ENCODE measurements around the gene TMEM63A.

TMEM63A gene

DNA sequence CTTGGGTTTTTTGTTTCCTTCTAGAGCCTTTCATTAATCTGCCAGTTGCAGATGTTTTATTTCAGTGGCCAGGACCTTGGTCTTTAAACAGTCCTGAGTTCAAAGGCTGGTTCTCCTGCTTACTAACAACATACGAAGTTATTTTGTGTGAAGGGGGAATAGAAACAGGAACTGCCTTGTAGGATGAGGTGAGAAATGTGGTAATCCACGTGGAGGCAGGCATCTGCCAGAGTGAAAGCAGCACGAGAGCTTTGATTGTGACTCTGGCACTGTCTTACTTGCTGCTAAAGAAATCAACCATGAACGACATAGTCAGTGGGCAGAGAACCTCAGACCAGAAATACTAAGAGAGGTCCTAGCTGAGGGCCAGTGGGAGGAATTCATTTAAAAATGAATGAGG, 30.4 kb downstream of the TMEM63A start:
- no peak overlapping the region for H3K4me3 ChIP-seq (replicated peaks; ENCODE audit: low read depth, low read length)
- TF ChIP-seq, protein P1, sequence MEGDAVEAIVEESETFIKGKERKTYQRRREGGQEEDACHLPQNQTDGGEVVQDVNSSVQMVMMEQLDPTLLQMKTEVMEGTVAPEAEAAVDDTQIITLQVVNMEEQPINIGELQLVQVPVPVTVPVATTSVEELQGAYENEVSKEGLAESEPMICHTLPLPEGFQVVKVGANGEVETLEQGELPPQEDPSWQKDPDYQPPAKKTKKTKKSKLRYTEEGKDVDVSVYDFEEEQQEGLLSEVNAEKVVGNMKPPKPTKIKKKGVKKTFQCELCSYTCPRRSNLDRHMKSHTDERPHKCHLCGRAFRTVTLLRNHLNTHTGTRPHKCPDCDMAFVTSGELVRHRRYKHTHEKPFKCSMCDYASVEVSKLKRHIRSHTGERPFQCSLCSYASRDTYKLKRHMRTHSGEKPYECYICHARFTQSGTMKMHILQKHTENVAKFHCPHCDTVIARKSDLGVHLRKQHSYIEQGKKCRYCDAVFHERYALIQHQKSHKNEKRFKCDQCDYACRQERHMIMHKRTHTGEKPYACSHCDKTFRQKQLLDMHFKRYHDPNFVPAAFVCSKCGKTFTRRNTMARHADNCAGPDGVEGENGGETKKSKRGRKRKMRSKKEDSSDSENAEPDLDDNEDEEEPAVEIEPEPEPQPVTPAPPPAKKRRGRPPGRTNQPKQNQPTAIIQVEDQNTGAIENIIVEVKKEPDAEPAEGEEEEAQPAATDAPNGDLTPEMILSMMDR (IDR thresholded peaks at IDR 0.05; ENCODE audit: low read depth, low read length, missing control alignments): no peak
- no peak for DNase-seq (ENCODE audit: extremely low read depth, low read depth)

DNA sequence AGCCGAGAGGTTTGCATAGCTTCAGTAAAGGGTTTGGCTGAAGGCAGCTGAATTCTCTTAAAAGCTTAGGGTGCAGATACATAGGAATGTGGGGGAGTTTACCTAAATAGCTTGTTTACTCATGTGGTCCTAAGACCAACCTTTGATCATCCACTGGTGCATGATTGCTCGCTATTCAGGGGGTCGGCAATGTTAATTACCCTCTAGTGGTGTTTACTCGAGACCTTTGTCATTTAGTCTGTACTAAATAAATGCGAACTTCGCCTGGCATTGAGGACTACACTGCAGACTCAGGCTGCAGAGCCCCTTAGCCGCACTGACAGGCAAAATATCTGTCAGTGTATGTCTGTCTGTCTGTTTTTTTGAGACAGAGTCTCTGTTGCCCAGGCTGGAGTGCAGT, 31.8 kb downstream of the TMEM63A start:
- no peak overlapping the region for H3K4me3 ChIP-seq (replicated peaks; ENCODE audit: low read depth, low read length)
- TF ChIP-seq, protein P1 (IDR thresholded peaks at IDR 0.05; ENCODE audit: low read depth, low read length, missing control alignments): no peak
- DNase-seq (ENCODE audit: extremely low read depth, low read depth): no peak

DNA sequence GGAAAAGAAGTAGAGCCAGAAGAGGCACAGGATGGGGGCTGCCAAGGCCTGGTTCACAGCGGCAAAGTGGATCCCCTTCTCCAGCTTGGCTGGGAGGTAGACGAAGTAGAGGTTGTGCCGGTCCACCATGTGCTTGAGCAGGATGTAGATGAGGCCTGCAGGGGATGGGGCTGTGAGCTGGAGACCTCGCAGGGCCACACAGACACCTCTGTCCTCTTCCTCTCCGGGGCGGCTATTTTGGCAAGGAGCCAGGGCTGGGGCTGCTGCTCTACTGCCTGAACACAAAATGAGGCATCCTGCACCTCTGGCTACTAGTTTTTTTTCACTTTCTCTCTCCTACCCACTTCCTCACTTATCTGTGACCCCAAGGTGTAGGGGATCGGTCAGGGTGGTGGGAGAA, 32.3 kb downstream of the TMEM63A start:
- TF ChIP-seq, protein P1 (IDR thresholded peaks at IDR 0.05; ENCODE audit: low read depth, low read length, missing control alignments): no peak
- no peak for DNase-seq (ENCODE audit: extremely low read depth, low read depth)
- no peak overlapping the region for H3K4me3 ChIP-seq (replicated peaks; ENCODE audit: low read depth, low read length)

DNA sequence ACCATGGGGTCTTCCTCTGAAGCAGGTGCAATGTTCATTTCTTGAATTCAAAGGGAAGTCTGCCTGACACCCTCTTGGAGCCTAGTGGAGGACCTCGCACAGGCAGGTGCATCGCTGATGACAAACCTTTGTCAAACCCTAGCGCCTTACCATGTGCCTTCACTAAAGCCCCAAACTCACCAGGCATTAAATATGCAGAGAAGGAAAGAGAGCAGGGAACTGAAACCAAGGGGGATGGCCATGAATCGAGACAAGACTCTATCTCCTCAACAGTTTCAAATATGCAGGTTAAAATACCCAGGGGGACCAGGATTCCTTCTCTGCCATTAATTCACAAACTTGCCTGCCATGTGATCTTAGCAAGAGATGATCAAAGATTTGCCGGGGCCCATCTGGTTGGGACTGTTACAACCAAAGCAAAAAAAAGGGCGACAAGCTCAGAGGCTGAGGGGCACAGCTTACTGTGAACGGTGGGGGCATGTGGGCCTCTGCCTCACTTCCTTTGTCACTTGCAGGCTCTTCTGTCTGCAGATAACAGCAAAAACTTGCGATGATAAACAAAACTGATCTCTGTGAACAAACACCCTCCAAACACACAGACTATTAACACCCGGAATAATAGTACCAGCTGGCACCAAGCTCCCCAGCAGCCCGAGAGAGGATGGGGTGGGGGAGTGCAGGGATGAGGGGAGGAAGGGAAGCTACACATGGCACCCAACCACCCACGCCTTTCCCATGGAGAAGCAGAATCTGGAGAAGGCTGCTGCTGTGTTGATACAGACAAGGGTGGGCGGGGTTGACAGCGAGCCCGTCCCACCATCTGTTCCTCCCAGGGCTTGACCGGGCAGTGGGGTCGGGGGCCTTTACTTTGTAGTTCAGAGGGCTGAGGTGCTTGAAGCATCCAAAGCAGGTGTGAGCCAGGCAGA, 33.9 kb downstream of the TMEM63A start:
- DNase-seq (ENCODE audit: extremely low read depth, low read depth): no peak
- TF ChIP-seq, protein P1 (IDR thresholded peaks at IDR 0.05; ENCODE audit: low read depth, low read length, missing control alignments): no peak
- H3K4me3 ChIP-seq (replicated peaks; ENCODE audit: low read depth, low read length): no peak overlapping the region

DNA sequence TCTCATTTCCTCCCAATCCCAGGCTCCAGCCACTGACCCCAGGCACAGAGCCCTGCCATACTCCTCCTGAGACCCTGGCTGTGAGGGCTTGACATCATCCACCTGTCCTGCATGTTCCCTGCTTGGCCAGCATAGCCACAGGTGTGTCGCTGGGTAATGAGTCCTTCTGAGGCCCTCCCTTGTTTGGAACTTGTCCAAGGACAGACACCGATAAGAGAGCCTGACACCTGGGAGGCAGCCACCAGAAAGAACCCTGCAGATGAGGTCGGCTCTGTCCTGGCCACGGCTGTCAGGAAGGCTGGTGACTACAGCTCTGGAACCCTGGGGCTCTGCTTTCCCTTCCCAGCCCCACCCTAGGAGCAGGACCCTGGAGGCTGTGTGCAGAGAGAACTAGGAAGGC, 34.6 kb downstream of the TMEM63A start:
- H3K4me3 ChIP-seq (replicated peaks; ENCODE audit: low read depth, low read length): no peak overlapping the region
- no peak for DNase-seq (ENCODE audit: extremely low read depth, low read depth)
- TF ChIP-seq, protein P1 (IDR thresholded peaks at IDR 0.05; ENCODE audit: low read depth, low read length, missing control alignments): no peak

DNA sequence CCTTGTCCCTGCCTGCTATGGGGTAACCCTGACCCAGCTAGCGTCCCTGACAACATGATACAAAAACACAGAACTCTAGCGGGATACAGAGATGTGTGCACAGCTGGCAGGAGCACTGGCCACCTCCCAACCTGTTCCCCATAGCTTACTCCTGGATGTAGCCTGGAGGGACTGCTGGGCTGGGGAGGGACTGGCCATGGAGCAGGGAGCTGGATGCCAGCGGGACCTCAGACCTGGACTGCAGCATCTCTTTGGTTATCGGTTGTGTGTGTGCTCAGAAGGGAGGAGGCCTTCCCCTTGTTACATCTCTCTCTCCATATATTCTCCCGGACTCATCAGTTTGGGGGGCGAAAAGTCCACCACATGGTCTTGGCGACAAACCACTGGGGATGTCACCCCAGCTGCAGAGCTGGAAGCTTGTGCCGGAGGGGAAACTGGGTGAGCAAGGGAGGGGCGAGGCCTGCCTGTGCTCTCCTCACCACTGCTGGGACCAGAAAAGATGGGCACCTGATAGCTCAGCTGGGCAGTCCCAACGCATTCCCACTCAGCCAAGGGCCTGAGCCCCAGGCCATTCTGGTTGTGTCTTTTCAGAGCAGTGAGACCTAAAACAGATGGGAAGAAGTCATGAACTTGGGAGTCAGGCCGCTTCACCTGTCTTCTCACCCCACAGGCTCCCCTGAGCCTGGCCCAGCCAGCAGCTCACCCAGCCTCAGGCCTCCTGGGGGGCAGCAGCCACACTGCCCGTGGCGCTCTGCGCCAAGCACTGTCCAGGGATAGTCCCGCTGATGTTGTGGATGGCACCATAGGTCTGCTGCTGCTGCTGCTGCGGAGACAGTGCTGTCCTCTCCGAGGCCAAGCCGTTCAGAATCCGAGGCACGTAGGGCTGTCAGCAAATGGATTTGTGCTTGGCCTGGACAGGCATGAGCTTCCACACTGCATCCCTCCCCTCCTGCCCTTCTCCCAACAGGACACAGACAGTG, 35.6 kb downstream of the TMEM63A start:
- H3K4me3 ChIP-seq (replicated peaks; ENCODE audit: low read depth, low read length): no peak overlapping the region
- no peak for DNase-seq (ENCODE audit: extremely low read depth, low read depth)
- TF ChIP-seq, protein P1 (IDR thresholded peaks at IDR 0.05; ENCODE audit: low read depth, low read length, missing control alignments): no peak
